PFSK-1 (cell line): ENCODE results near the gene CCDC124.

Experiments used
- REST ChIP-seq, 2 experiments: IDR thresholded peaks; 2 replicates each; pipeline versions ENCODE4 v1.6.1 to v1.8.0; 2011 to 2012; ENCODE audit warnings: low read depth in 2 of 2, low read length in 2 of 2, control low read depth in 1 of 2, inconsistent platforms in 1 of 2, mild to moderate bottlenecking in 1 of 2, moderate library complexity in 1 of 2; ENCODE audit not compliant: insufficient read depth in 1 of 2
- SIN3A ChIP-seq: IDR thresholded peaks from 2 replicates; pipeline ENCODE4 v1.6.1; 2012; ENCODE audit warnings: mild to moderate bottlenecking, low read length, moderate library complexity, borderline replicate concordance; ENCODE audit not compliant: insufficient read depth
- TAF1 ChIP-seq: IDR thresholded peaks from 2 replicates; pipeline ENCODE4 v1.6.1; 2012; ENCODE audit warnings: low read length, control low read depth, borderline replicate concordance; ENCODE audit not compliant: insufficient read depth

- no peak for TF ChIP-seq REST (IDR thresholded peaks at IDR 0.05; ENCODE audit: insufficient read depth in 1 of 2, low read depth in 2 of 2, low read length in 2 of 2)
- no peak for TF ChIP-seq SIN3A
- no peak for TF ChIP-seq TAF1
Measured at GRCh38 chr19:17883627-17884410, 49.0 kb upstream of the CCDC124 start.
